Osteocyte (in vitro differentiated cells): ENCODE results near the gene PCDHGA8. TPM values are rescaled to one million over a fixed set of nuclear protein-coding genes. Genes with fewer than 3 reads are reported as not detected.
"Not testable (repeated sequence)": the region's sequence is repeated elsewhere in the genome, so short reads cannot be mapped to it uniquely, and the experiment has no call there.

Source experiments
- DNase-seq: peaks from one replicate; pipeline ENCODE4 v3.0.0; 2021; ENCODE audit warnings: mixed read lengths; ENCODE audit not compliant: unreplicated experiment; ENCODE audit errors: extremely low spot score
- H3K27ac Mint-ChIP-seq: one replicate; pipeline ENCODE4 v1.8.0; 2021; ENCODE audit warnings: mild to moderate bottlenecking, mixed read lengths; ENCODE audit not compliant: unreplicated experiment
- H3K27me3 Mint-ChIP-seq: one replicate; pipeline ENCODE4 v1.8.0; 2021; ENCODE audit warnings: mixed read lengths; ENCODE audit not compliant: unreplicated experiment
- H3K36me3 Mint-ChIP-seq: one replicate; pipeline ENCODE4 v1.8.0; 2021; ENCODE audit warnings: mixed read lengths; ENCODE audit not compliant: unreplicated experiment
- H3K4me1 Mint-ChIP-seq: one replicate; pipeline ENCODE4 v1.8.0; 2021; ENCODE audit warnings: mixed read lengths; ENCODE audit not compliant: unreplicated experiment
- H3K4me3 Mint-ChIP-seq: one replicate; pipeline ENCODE4 v1.8.0; 2021; ENCODE audit warnings: mild to moderate bottlenecking, moderate library complexity, mixed read lengths; ENCODE audit not compliant: unreplicated experiment
- H3K9me3 Mint-ChIP-seq: one replicate; pipeline ENCODE4 v1.8.0; 2021; ENCODE audit warnings: mixed read lengths; ENCODE audit not compliant: unreplicated experiment
- long read RNA-seq: library from polyadenylated mRNA; unstranded; transcript quantifications from one replicate; pipeline ENCODE4 v2.0.0, GENCODE V29; 2021
- total RNA-seq: library from RNA; stranded (reverse); gene quantifications from 2 replicates; pipeline ENCODE4 v1.2.1, GENCODE V29; 2021
- TF ChIP-seq, protein P1 (sequence below): fragments of 200-600 bp; sonication (generic); IDR thresholded peaks from 2 replicates; pipeline ENCODE4 v1.5.0; 2021; ENCODE audit warnings: antibody characterized with exemption, mild to moderate bottlenecking, moderate library complexity

Gene PCDHGA8
- total RNA-seq: 0.34 and 0.51 TPM in 2 replicates
- long read RNA-seq: 0 reads

DNA sequence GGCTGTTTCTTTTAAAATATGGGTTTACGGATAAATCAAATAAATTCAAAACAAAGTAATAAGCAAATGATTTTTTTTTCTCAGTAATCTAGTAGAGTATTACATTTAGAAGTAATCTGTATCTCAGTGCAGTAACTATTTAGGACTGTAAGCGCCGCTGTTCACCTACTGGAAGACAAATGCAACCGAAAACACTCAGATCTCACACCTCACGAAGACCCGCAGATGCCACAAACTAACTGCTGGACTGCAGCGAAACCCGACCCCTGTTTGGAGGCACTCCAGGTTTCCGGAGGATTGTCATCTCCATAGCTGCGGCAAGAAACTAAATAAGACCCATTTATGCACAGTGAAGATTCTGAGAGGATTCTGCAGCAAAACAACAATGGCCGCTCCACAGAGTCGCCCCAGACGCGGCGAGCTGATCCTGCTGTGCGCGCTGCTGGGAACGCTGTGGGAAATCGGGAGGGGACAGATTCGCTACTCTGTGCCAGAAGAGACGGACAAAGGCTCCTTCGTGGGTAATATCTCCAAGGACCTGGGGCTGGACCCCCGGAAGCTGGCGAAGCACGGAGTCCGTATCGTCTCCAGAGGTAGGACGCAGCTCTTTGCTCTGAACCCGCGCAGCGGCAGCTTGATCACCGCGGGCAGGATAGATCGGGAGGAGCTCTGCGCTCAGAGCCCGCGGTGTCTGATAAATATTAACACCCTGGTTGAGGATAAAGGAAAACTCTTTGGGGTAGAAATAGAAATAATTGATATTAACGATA lies at the start of gene PCDHGA8:
PCDHGA8 (plus strand) TSS at position 205 of the 770 bp plus-strand sequence; CDS start at position 386, 181 bp downstream.
- H3K4me1 Mint-ChIP-seq: no peaks in the 10 kb centered on the region
- DNase-seq: no peak
- peaks cover 9% of the 10 kb centered on the region for H3K36me3 Mint-ChIP-seq
- no peak within 1 kb of the TSS for H3K27ac Mint-ChIP-seq
- H3K9me3 Mint-ChIP-seq: peaks cover 30% of the 10 kb centered on the region
- H3K27me3 Mint-ChIP-seq: no peaks in the 10 kb centered on the region
- TF ChIP-seq, protein P1, sequence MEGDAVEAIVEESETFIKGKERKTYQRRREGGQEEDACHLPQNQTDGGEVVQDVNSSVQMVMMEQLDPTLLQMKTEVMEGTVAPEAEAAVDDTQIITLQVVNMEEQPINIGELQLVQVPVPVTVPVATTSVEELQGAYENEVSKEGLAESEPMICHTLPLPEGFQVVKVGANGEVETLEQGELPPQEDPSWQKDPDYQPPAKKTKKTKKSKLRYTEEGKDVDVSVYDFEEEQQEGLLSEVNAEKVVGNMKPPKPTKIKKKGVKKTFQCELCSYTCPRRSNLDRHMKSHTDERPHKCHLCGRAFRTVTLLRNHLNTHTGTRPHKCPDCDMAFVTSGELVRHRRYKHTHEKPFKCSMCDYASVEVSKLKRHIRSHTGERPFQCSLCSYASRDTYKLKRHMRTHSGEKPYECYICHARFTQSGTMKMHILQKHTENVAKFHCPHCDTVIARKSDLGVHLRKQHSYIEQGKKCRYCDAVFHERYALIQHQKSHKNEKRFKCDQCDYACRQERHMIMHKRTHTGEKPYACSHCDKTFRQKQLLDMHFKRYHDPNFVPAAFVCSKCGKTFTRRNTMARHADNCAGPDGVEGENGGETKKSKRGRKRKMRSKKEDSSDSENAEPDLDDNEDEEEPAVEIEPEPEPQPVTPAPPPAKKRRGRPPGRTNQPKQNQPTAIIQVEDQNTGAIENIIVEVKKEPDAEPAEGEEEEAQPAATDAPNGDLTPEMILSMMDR: no peak
- no peak within 1 kb of the TSS for H3K4me3 Mint-ChIP-seq

DNA sequence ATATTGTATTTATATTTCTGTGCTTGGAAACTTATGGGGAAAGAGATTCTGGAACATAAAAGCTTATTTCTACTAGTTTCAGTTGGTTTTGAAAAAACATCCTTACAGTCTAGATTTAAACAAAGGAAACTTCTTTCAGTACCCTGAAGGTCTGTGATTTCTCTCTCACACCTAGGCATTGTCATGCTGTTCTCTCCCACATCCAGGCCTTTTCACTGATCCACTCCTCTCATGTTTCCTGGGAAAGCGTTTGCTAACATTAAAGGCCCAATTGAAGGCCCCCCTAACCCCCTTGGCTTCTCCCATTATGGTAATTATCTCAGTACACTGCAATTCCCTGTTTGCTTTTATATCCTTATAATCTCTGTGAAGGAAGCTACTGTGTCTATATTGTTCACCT lies 49.7 kb upstream of the PCDHGA8 start:
- Mint-ChIP-seq H3K9me3 (peaks cover 38% of the 10 kb centered on the region), H3K4me3 (no peak overlapping the region), H3K36me3 (no peaks in the 10 kb centered on the region), H3K27ac (no peak overlapping the region), H3K4me1 (no peaks in the 10 kb centered on the region), H3K27me3 (no peaks in the 10 kb centered on the region)
- TF ChIP-seq, protein P1: no peak
- no peak for DNase-seq

DNA sequence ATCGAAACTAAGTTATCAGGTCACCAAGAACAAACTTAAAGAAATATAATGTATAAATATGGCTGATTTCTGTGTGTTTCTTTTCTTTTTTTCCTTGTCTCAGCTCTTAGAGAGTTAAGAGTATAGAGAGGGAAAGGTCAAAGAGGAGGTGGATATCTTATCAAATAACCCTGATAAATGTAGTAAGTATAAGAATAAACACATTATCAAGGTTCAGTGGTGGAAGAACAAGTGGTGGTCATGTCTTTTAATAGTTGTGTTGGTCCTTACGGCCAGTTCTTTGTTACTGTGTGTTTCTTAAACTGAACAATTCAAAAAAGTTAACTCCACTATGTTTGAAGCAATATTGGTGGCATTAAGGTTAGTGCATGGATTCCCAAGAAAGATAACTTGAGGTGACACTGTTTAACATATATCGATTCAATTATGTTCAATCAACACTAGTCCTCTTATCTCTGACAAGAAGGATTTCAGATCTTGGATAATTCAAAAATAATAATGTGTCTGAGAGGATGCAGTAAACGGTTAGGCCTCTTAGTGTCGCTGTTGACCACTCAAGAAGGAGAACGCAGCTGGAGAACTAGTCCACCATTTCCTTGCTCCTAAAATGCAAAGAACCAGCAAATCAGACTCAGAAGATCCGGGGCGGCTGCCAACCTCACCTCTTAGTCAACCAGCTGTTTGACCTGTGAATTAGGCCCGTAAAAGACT lies 49.0 kb upstream of the PCDHGA8 start, which contains the start of gene PCDHGA3:
PCDHGA3 (plus strand) TSS at position 588 of the 711 bp plus-strand sequence. CDS start 205 bp downstream, outside the sequence.
- no peak within 1 kb of the TSS for H3K27ac Mint-ChIP-seq
- TF ChIP-seq, protein P1: no peak
- no peak for DNase-seq
- no peak within 1 kb of the TSS for H3K4me3 Mint-ChIP-seq
- H3K36me3 Mint-ChIP-seq: no peaks in the 10 kb centered on the region
- H3K9me3 Mint-ChIP-seq: peaks cover 31% of the 10 kb centered on the region
- H3K4me1 Mint-ChIP-seq: no peaks in the 10 kb centered on the region
- no peaks in the 10 kb centered on the region for H3K27me3 Mint-ChIP-seq

DNA sequence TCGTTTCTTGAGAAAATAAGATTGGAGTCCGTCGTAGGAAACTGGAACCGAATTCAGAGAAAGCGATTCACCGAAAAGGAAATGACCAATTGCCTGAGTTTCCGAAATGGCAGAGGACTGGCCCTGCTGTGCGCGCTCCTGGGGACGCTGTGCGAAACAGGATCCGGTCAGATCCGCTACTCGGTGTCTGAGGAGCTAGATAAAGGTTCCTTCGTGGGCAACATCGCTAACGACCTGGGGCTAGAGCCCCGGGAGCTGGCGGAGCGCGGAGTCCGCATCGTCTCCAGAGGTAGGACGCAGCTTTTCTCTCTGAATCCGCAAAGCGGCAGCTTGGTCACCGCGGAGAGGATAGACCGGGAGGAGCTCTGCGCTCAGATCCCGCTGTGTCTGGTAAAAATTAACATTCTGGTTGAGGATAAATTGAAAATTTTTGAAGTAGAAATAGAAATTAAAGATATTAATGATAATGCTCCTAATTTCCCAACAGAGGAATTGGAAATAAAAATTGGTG lies 48.4 kb upstream of the PCDHGA8 start:
- Mint-ChIP-seq H3K27ac (no peak overlapping the region), H3K9me3 (peaks cover 30% of the 10 kb centered on the region), H3K27me3 (no peaks in the 10 kb centered on the region), H3K4me3 (no peak overlapping the region), H3K36me3 (no peaks in the 10 kb centered on the region), H3K4me1 (no peaks in the 10 kb centered on the region)
- TF ChIP-seq, protein P1: no peak
- DNase-seq: no peak

DNA sequence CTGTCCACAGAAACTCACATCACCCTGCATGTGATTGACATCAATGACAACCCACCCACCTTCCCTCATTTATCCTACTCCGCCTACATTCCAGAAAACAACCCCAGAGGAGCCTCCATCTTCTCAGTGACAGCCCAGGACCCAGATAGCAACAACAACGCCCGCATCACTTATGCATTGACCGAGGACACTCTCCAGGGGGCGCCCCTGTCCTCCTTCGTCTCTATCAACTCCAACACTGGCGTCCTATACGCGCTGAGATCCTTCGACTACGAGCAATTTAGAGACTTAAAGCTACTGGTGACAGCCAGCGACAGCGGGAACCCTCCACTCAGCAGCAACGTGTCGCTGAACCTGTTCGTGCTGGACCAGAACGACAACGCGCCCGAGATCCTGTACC lies 47.1 kb upstream of the PCDHGA8 start:
- Mint-ChIP-seq H3K27ac (no peak overlapping the region), H3K27me3 (no peaks in the 10 kb centered on the region), H3K36me3 (peaks cover 1% of the 10 kb centered on the region), H3K4me1 (peaks cover 1% of the 10 kb centered on the region), H3K9me3 (peaks cover 32% of the 10 kb centered on the region), H3K4me3 (no peak overlapping the region)
- no peak for DNase-seq
- TF ChIP-seq, protein P1: no peak

DNA sequence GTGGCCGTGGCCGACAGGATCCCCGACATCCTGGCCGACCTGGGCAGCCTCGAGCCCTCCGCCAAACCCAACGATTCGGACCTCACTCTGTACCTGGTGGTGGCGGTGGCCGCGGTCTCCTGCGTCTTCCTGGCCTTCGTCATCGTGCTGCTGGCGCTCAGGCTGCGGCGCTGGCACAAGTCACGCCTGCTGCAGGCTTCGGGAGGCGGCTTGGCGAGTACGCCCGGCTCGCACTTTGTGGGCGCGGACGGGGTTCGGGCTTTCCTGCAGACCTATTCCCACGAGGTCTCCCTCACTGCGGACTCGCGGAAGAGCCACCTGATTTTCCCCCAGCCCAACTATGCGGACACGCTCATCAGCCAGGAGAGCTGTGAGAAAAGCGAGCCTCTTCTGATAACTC lies 46.4 kb upstream of the PCDHGA8 start:
- DNase-seq, H3K4me1 Mint-ChIP-seq, H3K36me3 Mint-ChIP-seq, H3K27me3 Mint-ChIP-seq, H3K4me3 Mint-ChIP-seq, H3K27ac Mint-ChIP-seq: not testable (repeated sequence)
- H3K9me3 Mint-ChIP-seq: peaks cover 31% of the 10 kb centered on the region
